Neural progenitor cell (in vitro differentiated cells): ENCODE results near the gene NPC1L1. TPM values are rescaled to one million over a fixed set of nuclear protein-coding genes. Genes with fewer than 3 reads are reported as not detected.
"Not testable (repeated sequence)": the region's sequence is repeated elsewhere in the genome, so short reads cannot be mapped to it uniquely, and the experiment has no call there.

Source experiments
- DNase-seq: peaks from one replicate; pipeline ENCODE4 v3.0.0-alpha.2; 2016; ENCODE audit warnings: low spot score
- H2AFZ ChIP-seq: fragments of 200-600 bp; sonication (generic); replicated peaks from 2 replicates; pipeline ENCODE4 v1.6.1; 2016; ENCODE audit warnings: antibody characterized with exemption
- H3F3A ChIP-seq: fragments of 200-600 bp; sonication (generic); 2 replicates; pipeline ENCODE4 v1.6.1; 2016; ENCODE audit warnings: antibody characterized with exemption, low read depth
- H3K27ac ChIP-seq: fragments of 200-600 bp; sonication (generic); 2 replicates; pipeline ENCODE4 v1.5.1; 2016; ENCODE audit warnings: mild to moderate bottlenecking
- H3K27me3 ChIP-seq: fragments of 200-600 bp; sonication (generic); 2 replicates; pipeline ENCODE4 v1.6.1; 2016; ENCODE audit warnings: mild to moderate bottlenecking, moderate library complexity
- H3K36me3 ChIP-seq: fragments of 200-600 bp; sonication (generic); 2 replicates; pipeline ENCODE4 v1.5.1; 2016
- H3K4me1 ChIP-seq: fragments of 200-600 bp; sonication (generic); 2 replicates; pipeline ENCODE4 v1.6.1; 2016; ENCODE audit warnings: mixed run types
- H3K4me2 ChIP-seq: fragments of 200-600 bp; sonication (generic); 2 replicates; pipeline ENCODE4 v1.6.1; 2016
- H3K4me3 ChIP-seq: fragments of 200-600 bp; sonication (generic); 2 replicates; pipeline ENCODE4 v1.5.1; 2016
- H3K79me2 ChIP-seq: fragments of 200-600 bp; sonication (generic); 2 replicates; pipeline ENCODE4 v1.6.1; 2016; ENCODE audit warnings: low read depth
- H3K9ac ChIP-seq: fragments of 200-600 bp; sonication (generic); 2 replicates; pipeline ENCODE4 v1.6.1; 2016
- H3K9me3 ChIP-seq: fragments of 200-600 bp; sonication (generic); 2 replicates; pipeline ENCODE4 v1.5.1; 2016; ENCODE audit warnings: low read depth
- H4K20me1 ChIP-seq: fragments of 200-600 bp; sonication (generic); 2 replicates; pipeline ENCODE4 v1.6.1; 2016; ENCODE audit warnings: low read depth
- H3K27ac Mint-ChIP-seq: 3 replicates; pipeline ENCODE4 v1.8.0; 2021; ENCODE audit warnings: mixed read lengths
- H3K27me3 Mint-ChIP-seq: 2 replicates; pipeline ENCODE4 v1.8.0; 2022; ENCODE audit warnings: low read depth, mild to moderate bottlenecking, inconsistent platforms, moderate library complexity, mixed read lengths; ENCODE audit not compliant: insufficient read depth
- H3K36me3 Mint-ChIP-seq: 3 replicates; pipeline ENCODE4 v1.8.0; 2021; ENCODE audit warnings: mixed read lengths
- H3K4me1 Mint-ChIP-seq: 3 replicates; pipeline ENCODE4 v1.8.0; 2021; ENCODE audit warnings: mixed read lengths
- H3K4me3 Mint-ChIP-seq: 3 replicates; pipeline ENCODE4 v1.8.0; 2021; ENCODE audit warnings: mild to moderate bottlenecking, moderate library complexity, mixed read lengths
- H3K9me3 Mint-ChIP-seq: 3 replicates; pipeline ENCODE4 v1.8.0; 2020; ENCODE audit warnings: mixed read lengths
- EZH2 ChIP-seq: fragments of 200-600 bp; sonication (generic); IDR thresholded peaks from 2 replicates; pipeline ENCODE4 v1.6.1; 2017; ENCODE audit warnings: antibody characterized with exemption, mild to moderate bottlenecking, moderate library complexity
- EZH2phosphoT487 ChIP-seq: fragments of 200-600 bp; sonication (generic); IDR thresholded peaks from 2 replicates; pipeline ENCODE4 v1.6.1; 2017; ENCODE audit warnings: antibody characterized with exemption
- total RNA-seq: library from RNA; depleted of rRNA; stranded (reverse); fragments of >200 nt; gene quantifications from 2 replicates; pipeline ENCODE4 v1.2.3, GENCODE V29; 2015; ENCODE audit warnings: low replicate concordance
- TF ChIP-seq, protein P1 (sequence below): fragments of 200-600 bp; sonication (generic); IDR thresholded peaks from 2 replicates; pipeline ENCODE4 v1.5.1; 2017; ENCODE audit warnings: antibody characterized with exemption, mild to moderate bottlenecking

The NPC1L1 gene
- total RNA-seq, 1 donor from 2014 or later, result not detected

- no peak overlapping the region for H3K27ac Mint-ChIP-seq
- no peak overlapping the region for H3K9ac ChIP-seq
Observed at GRCh38 chr7:44563171-44563679, 22.1 kb upstream of the NPC1L1 start.

DNA sequence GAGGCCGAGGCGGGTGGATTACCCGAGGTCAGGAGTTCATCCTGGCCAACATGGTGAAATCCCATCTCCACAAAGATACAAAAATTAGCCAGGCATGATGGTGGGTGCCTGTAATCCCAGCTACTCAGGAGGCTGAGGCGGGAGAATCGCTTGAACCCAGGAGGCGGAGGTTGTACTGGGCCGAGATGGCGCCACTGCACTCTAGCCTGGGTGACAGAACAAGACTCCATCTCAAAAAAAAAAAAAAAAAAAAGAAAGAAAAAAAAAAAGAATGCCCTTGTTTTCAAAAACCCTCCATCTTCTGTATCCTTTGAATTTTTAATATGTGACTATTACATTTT is 21.5 kb upstream of the NPC1L1 start:
- not testable (repeated sequence) for H3K36me3 ChIP-seq, H3K79me2 ChIP-seq, H3K9me3 ChIP-seq, H3K27ac ChIP-seq, H3K27me3 Mint-ChIP-seq, H3K9me3 Mint-ChIP-seq, H3K27me3 ChIP-seq, H3K4me3 Mint-ChIP-seq, H2AFZ ChIP-seq, DNase-seq, H4K20me1 ChIP-seq, H3K4me1 Mint-ChIP-seq, H3K4me2 ChIP-seq, H3K4me3 ChIP-seq, H3K27ac Mint-ChIP-seq, H3K4me1 ChIP-seq, H3K9ac ChIP-seq
- peaks cover 17% of the 10 kb centered on the region for H3K36me3 Mint-ChIP-seq
- H3F3A ChIP-seq, result peaks cover 11% of the 10 kb centered on the region

More at GRCh38 chr7:44563171-44563679, 22.1 kb upstream of the NPC1L1 start:
- no peak overlapping the region for H3K4me3 ChIP-seq
- H3K27ac ChIP-seq, result no peak overlapping the region
- no peaks in the 10 kb centered on the region for H3K79me2 ChIP-seq
- H4K20me1 ChIP-seq, result no peaks in the 10 kb centered on the region
- H3K36me3 ChIP-seq, result no peaks in the 10 kb centered on the region
- Mint-ChIP-seq H3K27me3 (peaks cover 8% of the 10 kb centered on the region), H3K4me3 (no peak overlapping the region), H3K4me1 (no peaks in the 10 kb centered on the region), H3K36me3 (peaks cover 20% of the 10 kb centered on the region), H3K9me3 (no peaks in the 10 kb centered on the region)
- TF ChIP-seq EZH2phosphoT487, result no peak
- no peak for TF ChIP-seq EZH2
- TF ChIP-seq, protein P1, sequence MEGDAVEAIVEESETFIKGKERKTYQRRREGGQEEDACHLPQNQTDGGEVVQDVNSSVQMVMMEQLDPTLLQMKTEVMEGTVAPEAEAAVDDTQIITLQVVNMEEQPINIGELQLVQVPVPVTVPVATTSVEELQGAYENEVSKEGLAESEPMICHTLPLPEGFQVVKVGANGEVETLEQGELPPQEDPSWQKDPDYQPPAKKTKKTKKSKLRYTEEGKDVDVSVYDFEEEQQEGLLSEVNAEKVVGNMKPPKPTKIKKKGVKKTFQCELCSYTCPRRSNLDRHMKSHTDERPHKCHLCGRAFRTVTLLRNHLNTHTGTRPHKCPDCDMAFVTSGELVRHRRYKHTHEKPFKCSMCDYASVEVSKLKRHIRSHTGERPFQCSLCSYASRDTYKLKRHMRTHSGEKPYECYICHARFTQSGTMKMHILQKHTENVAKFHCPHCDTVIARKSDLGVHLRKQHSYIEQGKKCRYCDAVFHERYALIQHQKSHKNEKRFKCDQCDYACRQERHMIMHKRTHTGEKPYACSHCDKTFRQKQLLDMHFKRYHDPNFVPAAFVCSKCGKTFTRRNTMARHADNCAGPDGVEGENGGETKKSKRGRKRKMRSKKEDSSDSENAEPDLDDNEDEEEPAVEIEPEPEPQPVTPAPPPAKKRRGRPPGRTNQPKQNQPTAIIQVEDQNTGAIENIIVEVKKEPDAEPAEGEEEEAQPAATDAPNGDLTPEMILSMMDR, result no peak
- no peak overlapping the region for H2AFZ ChIP-seq
- H3K4me1 ChIP-seq, result no peaks in the 10 kb centered on the region
- H3K9me3 ChIP-seq, result no peaks in the 10 kb centered on the region
- no peaks in the 10 kb centered on the region for H3K27me3 ChIP-seq
- no peak for DNase-seq
- peaks cover 14% of the 10 kb centered on the region for H3F3A ChIP-seq
- no peak overlapping the region for H3K4me2 ChIP-seq

- Histone ChIP-seq H3K27ac (no peak overlapping the region), H3K4me2 (no peak overlapping the region), H3K27me3 (no peaks in the 10 kb centered on the region), H2AFZ (no peak overlapping the region), H3K36me3 (no peaks in the 10 kb centered on the region), H3K9me3 (no peaks in the 10 kb centered on the region), H3F3A (peaks cover 11% of the 10 kb centered on the region), H3K79me2 (no peaks in the 10 kb centered on the region), H3K4me1 (no peaks in the 10 kb centered on the region), H3K9ac (no peak overlapping the region), H3K4me3 (no peak overlapping the region), H4K20me1 (no peaks in the 10 kb centered on the region)
- peaks cover 5% of the 10 kb centered on the region for H3K27me3 Mint-ChIP-seq
- DNase-seq, result no peak
- no peak for TF ChIP-seq EZH2
- no peak for TF ChIP-seq EZH2phosphoT487
- TF ChIP-seq, protein P1, result no peak
- peaks cover 12% of the 10 kb centered on the region for H3K36me3 Mint-ChIP-seq
- H3K4me1 Mint-ChIP-seq, result no peaks in the 10 kb centered on the region
- H3K9me3 Mint-ChIP-seq, result no peaks in the 10 kb centered on the region
- no peak overlapping the region for H3K4me3 Mint-ChIP-seq
- no peak overlapping the region for H3K27ac Mint-ChIP-seq
Observed at GRCh38 chr7:44561962-44562621, 21.0 kb upstream of the NPC1L1 start.

- H3K27ac Mint-ChIP-seq, result no peak overlapping the region
- Histone ChIP-seq H3F3A (peaks cover 8% of the 10 kb centered on the region), H2AFZ (no peak overlapping the region), H3K4me1 (no peaks in the 10 kb centered on the region), H4K20me1 (no peaks in the 10 kb centered on the region), H3K4me3 (no peak overlapping the region), H3K27me3 (no peaks in the 10 kb centered on the region), H3K27ac (no peak overlapping the region), H3K36me3 (no peaks in the 10 kb centered on the region), H3K9ac (no peak overlapping the region), H3K4me2 (no peak overlapping the region), H3K79me2 (no peaks in the 10 kb centered on the region), H3K9me3 (no peaks in the 10 kb centered on the region)
- peaks cover 5% of the 10 kb centered on the region for H3K27me3 Mint-ChIP-seq
- DNase-seq, result no peak
- peaks cover 12% of the 10 kb centered on the region for H3K36me3 Mint-ChIP-seq
- H3K4me3 Mint-ChIP-seq, result no peak overlapping the region
- no peaks in the 10 kb centered on the region for H3K4me1 Mint-ChIP-seq
- TF ChIP-seq EZH2, result no peak
- TF ChIP-seq, protein P1, result no peak
- TF ChIP-seq EZH2phosphoT487, result no peak
- H3K9me3 Mint-ChIP-seq, result no peaks in the 10 kb centered on the region
Observed at GRCh38 chr7:44561481-44561880, 20.4 kb upstream of the NPC1L1 start.
